HepG2 (cell line): Measurements from ENCODE around the gene TBC1D20. TPM values are rescaled to one million over a fixed set of nuclear protein-coding genes. Genes with fewer than 3 reads are reported as not detected.

ENCODE experiments used
- AGO1 ChIP-seq: fragments of 200-400 bp; formaldehyde crosslinking; IDR thresholded peaks from 2 replicates; pipeline ENCODE4 v1.6.1; 2017; ENCODE audit warnings: mild to moderate bottlenecking, low read depth, low read length, moderate library complexity; ENCODE audit not compliant: poor library complexity, severe bottlenecking
- DRAP1 ChIP-seq: IDR thresholded peaks from 2 replicates; pipeline ENCODE4 v1.6.1; 2016; ENCODE audit warnings: missing genetic modification reagents, missing compliant biosample characterization
- ERF ChIP-seq: IDR thresholded peaks from 2 replicates; pipeline ENCODE4 v1.6.1; 2018; ENCODE audit warnings: missing biosample characterization, missing genetic modification reagents
- FOXA1 ChIP-seq, 2 experiments: fragments of 450-650 bp in 1 of 2; sonication (generic) in 1 of 2; formaldehyde crosslinking in 1 of 2; IDR thresholded peaks; 2 replicates each; pipeline versions ENCODE4 v1.4.0 to v1.6.1; 2016 to 2020; ENCODE audit warnings: missing genetic modification reagents in 1 of 2
- HNRNPH1 ChIP-seq: fragments of 200-400 bp; formaldehyde crosslinking; optimal IDR thresholded peaks from 2 replicates; pipeline ENCODE3; 2017; ENCODE audit warnings: mild to moderate bottlenecking, low read depth, low read length
- KLF16 ChIP-seq, 2 experiments: sonication (generic) in 1 of 2; formaldehyde crosslinking in 1 of 2; IDR thresholded peaks; 2 replicates each; pipeline versions ENCODE4 v1.6.1 to v1.8.0; 2016 to 2023; ENCODE audit warnings: missing genetic modification reagents in 2 of 2, missing compliant biosample characterization in 1 of 2
- RCOR2 ChIP-seq: IDR thresholded peaks from 2 replicates; pipeline ENCODE4 v1.6.1; 2016; ENCODE audit warnings: missing biosample characterization, missing genetic modification reagents
- SP1 ChIP-seq, 2 experiments: fragments of 450-650 bp in 1 of 2; sonication (generic) in 1 of 2; formaldehyde crosslinking in 1 of 2; IDR thresholded peaks; 2 replicates each; pipeline versions ENCODE4 v1.4.0 to v1.6.1; 2016 to 2020; ENCODE audit warnings: missing genetic modification reagents in 1 of 2
- SSRP1 ChIP-seq: IDR thresholded peaks from 2 replicates; pipeline ENCODE4 v1.6.1; 2016; ENCODE audit warnings: control low read depth
- ZBTB2 ChIP-seq: sonication (generic); formaldehyde crosslinking; IDR thresholded peaks from 2 replicates; pipeline ENCODE4 v1.8.0; 2022; ENCODE audit warnings: low read depth, missing genetic modification reagents
- ZFP36L1 ChIP-seq: sonication (generic); formaldehyde crosslinking; IDR thresholded peaks from 2 replicates; pipeline ENCODE4 v1.8.0; 2022; ENCODE audit warnings: mild to moderate bottlenecking, missing genetic modification reagents, moderate library complexity
- ZNF124 ChIP-seq: sonication (generic); formaldehyde crosslinking; IDR thresholded peaks from 2 replicates; pipeline ENCODE4 v1.4.0; 2020; ENCODE audit warnings: missing genetic modification reagents
- ZNF224 ChIP-seq: sonication (generic); formaldehyde crosslinking; IDR thresholded peaks from 2 replicates; pipeline ENCODE4 v1.5.0; 2020; ENCODE audit warnings: mild to moderate bottlenecking, missing genetic modification reagents
- ZNF256 ChIP-seq: sonication (generic); formaldehyde crosslinking; conservative IDR thresholded peaks from 2 replicates; pipeline ENCODE4 v1.4.0; 2020; ENCODE audit warnings: missing genetic modification reagents
- ZNF333 ChIP-seq: sonication (generic); formaldehyde crosslinking; IDR thresholded peaks from 2 replicates; pipeline ENCODE4 v1.4.0; 2020; ENCODE audit warnings: mild to moderate bottlenecking, missing genetic modification reagents, borderline replicate concordance
- ZNF563 ChIP-seq: sonication (generic); formaldehyde crosslinking; IDR thresholded peaks from 2 replicates; pipeline ENCODE4 v1.8.0; 2022; ENCODE audit warnings: mild to moderate bottlenecking, moderate library complexity, missing genetic modification reagents
- ZNF605 ChIP-seq: sonication (generic); formaldehyde crosslinking; IDR thresholded peaks from 2 replicates; pipeline ENCODE4 v1.8.0; 2022; ENCODE audit warnings: mild to moderate bottlenecking, missing genetic modification reagents
- polyA plus RNA-seq, 8 experiments: library from polyadenylated mRNA; depleted of rRNA in 3 of 8; stranded (reverse) in 7 of 8; unstranded in 1 of 8; fragments of >200 nt; fragmentation: Illumina TruSeq in 4 of 8; extraction: Trizol in 4 of 8; gene quantifications; 2 replicates each; pipeline versions ENCODE4 v1.2.1 to v1.2.3, GENCODE V29; 2011 to 2016; ENCODE audit warnings: low read depth in 4 of 8, missing spikeins in 1 of 8, mixed read lengths in 1 of 8; ENCODE audit not compliant: insufficient read depth in 1 of 8
- total RNA-seq, 5 experiments: library from RNA; depleted of rRNA; stranded (reverse); fragments of >200 nt; fragmentation: Illumina TruSeq; extraction: Trizol; gene quantifications; 2 replicates each; pipeline ENCODE4 v1.2.3, GENCODE V29; 2016; ENCODE audit warnings: low read depth in 1 of 5
- TF ChIP-seq, protein P1 (sequence below): IDR thresholded peaks from 2 replicates; pipeline ENCODE4 v1.6.1; 2018; ENCODE audit warnings: missing genetic modification reagents, mild to moderate bottlenecking, missing compliant biosample characterization
- TF ChIP-seq, protein P2 (sequence below): IDR thresholded peaks from 2 replicates; pipeline ENCODE4 v1.6.1; 2016
- TF ChIP-seq, protein P3 (sequence below): sonication (generic); formaldehyde crosslinking; IDR thresholded peaks from 2 replicates; pipeline ENCODE4 v1.4.0; 2020; ENCODE audit warnings: missing genetic modification reagents; ENCODE audit errors: not compliant biosample characterization
- TF ChIP-seq, protein P4 (sequence below): sonication (generic); formaldehyde crosslinking; IDR thresholded peaks from 2 replicates; pipeline ENCODE4 v1.5.0; 2020; ENCODE audit warnings: mild to moderate bottlenecking, missing genetic modification reagents

The TBC1D20 gene
- total and polyA plus RNA-seq, 2 of the 13 experiments (the other 11 are each of a cell fraction or from before 2014, with no cell fraction given), result 36.6 to 47.1 TPM

- peak; percentile 92 for TF ChIP-seq HNRNPH1
- no peak for TF ChIP-seq ZNF224 (CRISPR knock-in tag)
- TF ChIP-seq, protein P1, sequence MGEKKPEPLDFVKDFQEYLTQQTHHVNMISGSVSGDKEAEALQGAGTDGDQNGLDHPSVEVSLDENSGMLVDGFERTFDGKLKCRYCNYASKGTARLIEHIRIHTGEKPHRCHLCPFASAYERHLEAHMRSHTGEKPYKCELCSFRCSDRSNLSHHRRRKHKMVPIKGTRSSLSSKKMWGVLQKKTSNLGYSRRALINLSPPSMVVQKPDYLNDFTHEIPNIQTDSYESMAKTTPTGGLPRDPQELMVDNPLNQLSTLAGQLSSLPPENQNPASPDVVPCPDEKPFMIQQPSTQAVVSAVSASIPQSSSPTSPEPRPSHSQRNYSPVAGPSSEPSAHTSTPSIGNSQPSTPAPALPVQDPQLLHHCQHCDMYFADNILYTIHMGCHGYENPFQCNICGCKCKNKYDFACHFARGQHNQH (CRISPR knock-in tag), result peak; percentile 48; the same call in 1 of the 2 replicates
- TF ChIP-seq KLF16 (CRISPR knock-in tag; IDR thresholded peaks at IDR 0.05), result peak in 1 of 2 experiments; percentile 79; a peak in 1 of 4 replicates
- TF ChIP-seq AGO1, result peak; percentile 83
- no peak for TF ChIP-seq ZFP36L1 (CRISPR knock-in tag)
- peak; percentile 52 for TF ChIP-seq DRAP1
- no peak for TF ChIP-seq SP1 (IDR thresholded peaks at IDR 0.05)
- TF ChIP-seq SP1 (CRISPR knock-in tag; IDR thresholded peaks at IDR 0.05), result peak; percentile 71
- TF ChIP-seq ZBTB2 (CRISPR knock-in tag), result peak; percentile 22; the same call in 1 of the 2 replicates
- TF ChIP-seq ZNF605 (CRISPR knock-in tag), result peak; percentile 73; the same call in 1 of the 2 replicates
- peak; percentile 77; the same call in 1 of the 2 replicates for TF ChIP-seq SSRP1 (CRISPR knock-in tag)
- TF ChIP-seq, protein P2, sequence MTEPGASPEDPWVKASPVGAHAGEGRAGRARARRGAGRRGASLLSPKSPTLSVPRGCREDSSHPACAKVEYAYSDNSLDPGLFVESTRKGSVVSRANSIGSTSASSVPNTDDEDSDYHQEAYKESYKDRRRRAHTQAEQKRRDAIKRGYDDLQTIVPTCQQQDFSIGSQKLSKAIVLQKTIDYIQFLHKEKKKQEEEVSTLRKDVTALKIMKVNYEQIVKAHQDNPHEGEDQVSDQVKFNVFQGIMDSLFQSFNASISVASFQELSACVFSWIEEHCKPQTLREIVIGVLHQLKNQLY (CRISPR knock-in tag), result peak; percentile 61; the same call in 1 of the 2 replicates
- TF ChIP-seq ZNF333 (CRISPR knock-in tag), result 0 out of 2 replicates have a peak, but pooled peaks have one; percentile 7
- peak; percentile 52; the same call in 1 of the 2 replicates for TF ChIP-seq ERF
- TF ChIP-seq ZNF563, result peak; percentile 93
- TF ChIP-seq, protein P3, sequence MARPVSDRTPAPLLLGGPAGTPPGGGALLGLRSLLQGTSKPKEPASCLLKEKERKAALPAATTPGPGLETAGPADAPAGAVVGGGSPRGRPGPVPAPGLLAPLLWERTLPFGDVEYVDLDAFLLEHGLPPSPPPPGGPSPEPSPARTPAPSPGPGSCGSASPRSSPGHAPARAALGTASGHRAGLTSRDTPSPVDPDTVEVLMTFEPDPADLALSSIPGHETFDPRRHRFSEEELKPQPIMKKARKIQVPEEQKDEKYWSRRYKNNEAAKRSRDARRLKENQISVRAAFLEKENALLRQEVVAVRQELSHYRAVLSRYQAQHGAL, result peak; percentile 59
- 0 out of 2 replicates have a peak, but pooled peaks have one; percentile 71 for TF ChIP-seq ZNF256 (CRISPR knock-in tag)
- TF ChIP-seq FOXA1 (IDR thresholded peaks at IDR 0.05), result no peak
- TF ChIP-seq FOXA1 (CRISPR knock-in tag; IDR thresholded peaks at IDR 0.05), result peak; percentile 40; the same call in 1 of the 2 replicates
- TF ChIP-seq RCOR2 (CRISPR knock-in tag), result 0 out of 2 replicates have a peak, but pooled peaks have one; percentile 17
- TF ChIP-seq, protein P4, sequence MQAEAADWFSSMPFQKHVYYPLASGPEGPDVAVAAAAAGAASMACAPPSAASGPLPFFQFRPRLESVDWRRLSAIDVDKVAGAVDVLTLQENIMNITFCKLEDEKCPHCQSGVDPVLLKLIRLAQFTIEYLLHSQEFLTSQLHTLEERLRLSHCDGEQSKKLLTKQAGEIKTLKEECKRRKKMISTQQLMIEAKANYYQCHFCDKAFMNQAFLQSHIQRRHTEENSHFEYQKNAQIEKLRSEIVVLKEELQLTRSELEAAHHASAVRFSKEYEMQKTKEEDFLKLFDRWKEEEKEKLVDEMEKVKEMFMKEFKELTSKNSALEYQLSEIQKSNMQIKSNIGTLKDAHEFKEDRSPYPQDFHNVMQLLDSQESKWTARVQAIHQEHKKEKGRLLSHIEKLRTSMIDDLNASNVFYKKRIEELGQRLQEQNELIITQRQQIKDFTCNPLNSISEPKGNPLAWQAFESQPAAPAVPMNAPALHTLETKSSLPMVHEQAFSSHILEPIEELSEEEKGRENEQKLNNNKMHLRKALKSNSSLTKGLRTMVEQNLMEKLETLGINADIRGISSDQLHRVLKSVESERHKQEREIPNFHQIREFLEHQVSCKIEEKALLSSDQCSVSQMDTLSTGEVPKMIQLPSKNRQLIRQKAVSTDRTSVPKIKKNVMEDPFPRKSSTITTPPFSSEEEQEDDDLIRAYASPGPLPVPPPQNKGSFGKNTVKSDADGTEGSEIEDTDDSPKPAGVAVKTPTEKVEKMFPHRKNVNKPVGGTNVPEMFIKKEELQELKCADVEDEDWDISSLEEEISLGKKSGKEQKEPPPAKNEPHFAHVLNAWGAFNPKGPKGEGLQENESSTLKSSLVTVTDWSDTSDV (CRISPR knock-in tag), result no peak
- peak; percentile 64; the same call in 1 of the 2 replicates for TF ChIP-seq ZNF124 (CRISPR knock-in tag)
Measured at GRCh38 chr20:462199-462991, at the start of gene TBC1D20 (continued).
